SK-N-SH treated with all-trans-retinoic acid at 6 μM for 48 hours (cell line): ENCODE results near the gene ALPP.
"Not testable (repeated sequence)": the region's sequence is repeated elsewhere in the genome, so short reads cannot be mapped to it uniquely, and the experiment has no call there.

Experiments
- ATAC-seq: fragments of 200-7000 bp; cut with Tn5 transposase; 3 replicates; pipeline ENCODE4 v1.9.1; 2020; ENCODE audit warnings: mild to moderate bottlenecking, moderate library complexity
- CSDC2 ChIP-seq: fragments of 250-450 bp; sonication (Bioruptor Pico); IDR thresholded peaks from 2 replicates; pipeline ENCODE4 v1.5.0; 2020; ENCODE audit warnings: mild to moderate bottlenecking, moderate library complexity
- ISL1 ChIP-seq: fragments of 250-450 bp; sonication (Bioruptor Pico); IDR thresholded peaks from 2 replicates; pipeline ENCODE4 v2.1.2; 2022; ENCODE audit warnings: mild to moderate bottlenecking, moderate library complexity
- OSR1 ChIP-seq: fragments of 250-450 bp; sonication (Bioruptor Pico); IDR thresholded peaks from 2 replicates; pipeline ENCODE4 v1.8.0; 2022; ENCODE audit warnings: moderate library complexity, mild to moderate bottlenecking, inconsistent platforms
- PPARA ChIP-seq: fragments of 250-450 bp; sonication (Bioruptor Pico); IDR thresholded peaks from 2 replicates; pipeline ENCODE4 v1.5.0; 2020; ENCODE audit warnings: mild to moderate bottlenecking, borderline replicate concordance
- RARB ChIP-seq: fragments of 250-450 bp; sonication (Bioruptor Pico); IDR thresholded peaks from 2 replicates; pipeline ENCODE4 v1.8.0; 2021; ENCODE audit warnings: mild to moderate bottlenecking, moderate library complexity
- SNAI2 ChIP-seq: fragments of 250-450 bp; sonication (Bioruptor Pico); IDR thresholded peaks from 2 replicates; pipeline ENCODE4 v1.5.0; 2020; ENCODE audit warnings: mild to moderate bottlenecking, moderate library complexity
- TCF4 ChIP-seq: fragments of 250-450 bp; sonication (Bioruptor Pico); IDR thresholded peaks from 2 replicates; pipeline ENCODE4 v1.8.0; 2021; ENCODE audit warnings: mild to moderate bottlenecking, moderate library complexity, borderline replicate concordance
- TOX ChIP-seq: fragments of 250-450 bp; sonication (Bioruptor Pico); IDR thresholded peaks from 2 replicates; pipeline ENCODE4 v1.8.0; 2021; ENCODE audit warnings: mild to moderate bottlenecking, moderate library complexity, borderline replicate concordance
- ZFP30 ChIP-seq: fragments of 450-650 bp; formaldehyde crosslinking; IDR thresholded peaks from 2 replicates; pipeline ENCODE4 v1.5.0; 2022; ENCODE audit warnings: mild to moderate bottlenecking, moderate library complexity
- ZNF565 ChIP-seq: fragments of 450-650 bp; formaldehyde crosslinking; conservative IDR thresholded peaks from 2 replicates; pipeline ENCODE4 v1.5.0; 2020; ENCODE audit warnings: low read depth, mild to moderate bottlenecking, moderate library complexity
- ZNF70 ChIP-seq: fragments of 450-650 bp; formaldehyde crosslinking; IDR thresholded peaks from 2 replicates; pipeline ENCODE4 v1.5.0; 2020; ENCODE audit warnings: mild to moderate bottlenecking, moderate library complexity
- ZNF8 ChIP-seq: fragments of 450-650 bp; formaldehyde crosslinking; IDR thresholded peaks from 2 replicates; pipeline ENCODE4 v1.5.0; 2020; ENCODE audit warnings: mild to moderate bottlenecking, moderate library complexity
- TF ChIP-seq, protein P1 (sequence below): fragments of 250-450 bp; sonication (Bioruptor Pico); IDR thresholded peaks from 2 replicates; pipeline ENCODE4 v1.8.0; 2021; ENCODE audit warnings: low read depth, mild to moderate bottlenecking, moderate library complexity, borderline replicate concordance
- TF ChIP-seq, protein P2 (sequence below): fragments of 250-450 bp; sonication (Bioruptor Pico); IDR thresholded peaks from 2 replicates; pipeline ENCODE4 v1.8.0; 2020; ENCODE audit warnings: mild to moderate bottlenecking, moderate library complexity, borderline replicate concordance
- TF ChIP-seq, protein P3 (sequence below): fragments of 250-450 bp; sonication (Bioruptor Pico); IDR thresholded peaks from 2 replicates; pipeline ENCODE4 v1.5.1; 2020; ENCODE audit warnings: low read depth, mild to moderate bottlenecking, moderate library complexity

Gene ALPP

DNA sequence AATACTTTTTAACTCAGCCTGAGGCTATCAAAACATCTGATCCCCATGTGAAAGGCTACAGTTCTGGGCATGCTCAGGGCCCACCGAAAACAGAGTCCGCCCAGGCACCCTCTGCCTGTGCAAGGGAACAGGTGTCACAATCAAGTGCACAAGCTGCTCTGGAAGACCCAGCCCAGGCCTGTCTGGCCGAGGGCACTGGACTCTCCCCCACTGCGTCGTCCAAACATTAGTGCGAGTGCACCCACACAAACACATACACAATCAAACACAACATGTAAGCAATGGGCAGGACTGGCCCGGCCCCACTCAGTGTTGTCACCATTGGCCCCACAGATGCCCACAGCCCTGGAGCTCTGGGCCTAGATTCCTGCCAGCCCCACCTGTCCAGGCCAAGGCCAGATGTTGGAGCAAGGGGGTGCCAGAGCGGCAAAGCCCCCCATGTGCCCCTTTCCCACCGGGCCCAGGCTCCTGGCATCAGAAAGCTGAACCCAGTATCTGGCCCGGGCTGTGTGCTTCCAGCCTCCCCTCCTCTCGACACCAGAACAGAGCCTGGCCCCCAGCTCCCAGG, 27.5 kb downstream of the ALPP start:
- ATAC-seq, result no peak
- TF ChIP-seq TOX (CRISPR knock-in tag), result no peak

DNA sequence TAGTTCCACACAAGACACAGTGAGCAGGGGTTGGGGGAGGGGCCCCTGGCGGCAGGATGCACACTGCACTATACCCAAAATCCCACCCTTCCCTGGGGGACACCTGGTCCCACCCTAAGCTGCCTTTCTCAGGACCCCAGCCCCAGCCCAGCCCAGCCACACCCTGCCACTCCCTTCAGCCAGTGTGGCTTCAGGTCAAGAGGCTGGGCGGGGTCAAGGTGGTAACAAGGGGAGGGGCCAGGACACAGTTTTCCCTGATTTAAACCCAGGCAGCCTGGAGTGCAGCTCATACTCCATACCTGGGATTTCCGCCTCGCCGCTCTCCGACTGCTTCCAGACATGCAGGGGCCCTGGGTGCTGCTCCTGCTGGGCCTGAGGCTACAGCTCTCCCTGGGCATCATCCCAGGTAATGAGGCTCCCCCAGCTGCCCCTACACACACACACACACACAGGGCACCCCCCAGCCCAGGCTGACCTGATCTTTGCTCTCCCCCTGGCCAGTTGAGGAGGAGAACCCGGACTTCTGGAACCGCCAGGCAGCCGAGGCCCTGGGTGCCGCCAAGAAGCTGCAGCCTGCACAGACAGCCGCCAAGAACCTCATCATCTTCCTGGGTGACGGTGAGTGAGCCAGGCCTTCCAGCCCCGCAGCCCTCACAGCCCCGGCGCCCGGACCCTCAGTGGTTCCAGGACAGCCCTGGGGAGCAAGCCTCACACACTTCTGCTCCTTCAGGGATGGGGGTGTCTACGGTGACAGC, 28.2 kb downstream of the ALPP start, which contains the start of gene ALPG:
ALPG (plus strand) TSS at position 289 of the 755 bp plus-strand sequence; CDS start at position 340, 51 bp downstream.
- TF ChIP-seq PPARA (CRISPR knock-in tag), result no peak
- TF ChIP-seq ZNF8 (CRISPR knock-in tag), result no peak
- no peak for TF ChIP-seq TOX (CRISPR knock-in tag)
- no peak for TF ChIP-seq TCF4 (CRISPR knock-in tag)
- TF ChIP-seq CSDC2 (CRISPR knock-in tag), result no peak
- TF ChIP-seq ZNF70 (CRISPR knock-in tag), result no peak
- TF ChIP-seq ZNF565 (CRISPR knock-in tag), result no peak
- TF ChIP-seq, protein P1, sequence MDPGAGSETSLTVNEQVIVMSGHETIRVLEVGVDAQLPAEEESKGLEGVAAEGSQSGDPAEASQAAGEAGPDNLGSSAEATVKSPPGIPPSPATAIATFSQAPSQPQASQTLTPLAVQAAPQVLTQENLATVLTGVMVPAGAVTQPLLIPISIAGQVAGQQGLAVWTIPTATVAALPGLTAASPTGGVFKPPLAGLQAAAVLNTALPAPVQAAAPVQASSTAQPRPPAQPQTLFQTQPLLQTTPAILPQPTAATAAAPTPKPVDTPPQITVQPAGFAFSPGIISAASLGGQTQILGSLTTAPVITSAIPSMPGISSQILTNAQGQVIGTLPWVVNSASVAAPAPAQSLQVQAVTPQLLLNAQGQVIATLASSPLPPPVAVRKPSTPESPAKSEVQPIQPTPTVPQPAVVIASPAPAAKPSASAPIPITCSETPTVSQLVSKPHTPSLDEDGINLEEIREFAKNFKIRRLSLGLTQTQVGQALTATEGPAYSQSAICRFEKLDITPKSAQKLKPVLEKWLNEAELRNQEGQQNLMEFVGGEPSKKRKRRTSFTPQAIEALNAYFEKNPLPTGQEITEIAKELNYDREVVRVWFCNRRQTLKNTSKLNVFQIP (CRISPR knock-in tag), result no peak
- no peak for ATAC-seq

DNA sequence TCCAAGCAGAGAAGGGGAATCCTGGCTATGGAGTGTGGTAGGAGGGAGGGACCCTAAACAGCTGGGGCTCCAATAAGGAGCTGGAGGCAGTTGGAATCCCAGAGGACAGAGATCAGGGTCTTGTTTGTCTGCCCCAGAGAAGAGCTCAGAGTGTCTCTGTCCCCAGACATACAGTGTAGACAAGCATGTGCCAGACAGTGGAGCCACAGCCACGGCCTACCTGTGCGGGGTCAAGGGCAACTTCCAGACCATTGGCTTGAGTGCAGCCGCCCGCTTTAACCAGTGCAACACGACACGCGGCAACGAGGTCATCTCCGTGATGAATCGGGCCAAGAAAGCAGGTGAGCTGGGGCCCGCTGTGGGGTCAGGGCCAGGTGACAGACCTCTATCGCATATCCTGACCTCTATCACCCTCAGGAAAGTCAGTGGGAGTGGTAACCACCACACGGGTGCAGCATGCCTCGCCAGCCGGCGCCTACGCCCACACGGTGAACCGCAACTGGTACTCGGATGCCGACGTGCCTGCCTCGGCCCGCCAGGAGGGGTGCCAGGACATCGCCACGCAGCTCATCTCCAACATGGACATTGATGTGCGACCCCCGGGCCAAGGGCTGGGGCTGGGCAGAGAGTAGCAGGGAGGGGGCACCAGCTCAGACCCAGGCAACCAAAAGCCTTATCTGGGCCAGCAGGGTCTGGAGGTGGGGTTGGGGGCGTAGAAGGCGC, 29.0 kb downstream of the ALPP start:
- ATAC-seq, result not testable (repeated sequence)

DNA sequence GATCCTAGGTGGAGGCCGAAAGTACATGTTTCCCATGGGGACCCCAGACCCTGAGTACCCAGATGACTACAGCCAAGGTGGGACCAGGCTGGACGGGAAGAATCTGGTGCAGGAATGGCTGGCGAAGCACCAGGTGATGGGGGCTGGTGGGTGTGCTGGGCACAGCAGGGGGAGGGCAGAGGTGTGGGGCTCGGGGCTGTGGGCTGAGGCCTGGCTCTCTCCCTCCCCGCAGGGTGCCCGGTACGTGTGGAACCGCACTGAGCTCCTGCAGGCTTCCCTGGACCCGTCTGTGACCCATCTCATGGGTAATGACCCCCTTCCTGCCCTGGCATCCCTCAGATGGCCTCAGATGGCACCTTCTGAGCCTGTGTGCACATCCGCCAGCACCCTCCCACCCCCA, 29.7 kb downstream of the ALPP start:
- not testable (repeated sequence) for ATAC-seq

DNA sequence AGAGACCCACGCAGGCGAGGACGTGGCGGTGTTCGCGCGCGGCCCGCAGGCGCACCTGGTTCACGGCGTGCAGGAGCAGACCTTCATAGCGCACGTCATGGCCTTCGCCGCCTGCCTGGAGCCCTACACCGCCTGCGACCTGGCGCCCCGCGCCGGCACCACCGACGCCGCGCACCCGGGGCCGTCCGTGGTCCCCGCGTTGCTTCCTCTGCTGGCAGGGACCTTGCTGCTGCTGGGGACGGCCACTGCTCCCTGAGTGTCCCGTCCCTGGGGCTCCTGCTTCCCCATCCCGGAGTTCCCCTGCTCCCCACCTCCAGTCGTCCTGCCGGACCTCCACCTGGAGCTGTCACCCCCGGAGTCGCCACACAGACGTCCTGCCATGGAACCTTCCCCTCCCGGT, 31.1 kb downstream of the ALPP start:
- not testable (repeated sequence) for ATAC-seq

DNA sequence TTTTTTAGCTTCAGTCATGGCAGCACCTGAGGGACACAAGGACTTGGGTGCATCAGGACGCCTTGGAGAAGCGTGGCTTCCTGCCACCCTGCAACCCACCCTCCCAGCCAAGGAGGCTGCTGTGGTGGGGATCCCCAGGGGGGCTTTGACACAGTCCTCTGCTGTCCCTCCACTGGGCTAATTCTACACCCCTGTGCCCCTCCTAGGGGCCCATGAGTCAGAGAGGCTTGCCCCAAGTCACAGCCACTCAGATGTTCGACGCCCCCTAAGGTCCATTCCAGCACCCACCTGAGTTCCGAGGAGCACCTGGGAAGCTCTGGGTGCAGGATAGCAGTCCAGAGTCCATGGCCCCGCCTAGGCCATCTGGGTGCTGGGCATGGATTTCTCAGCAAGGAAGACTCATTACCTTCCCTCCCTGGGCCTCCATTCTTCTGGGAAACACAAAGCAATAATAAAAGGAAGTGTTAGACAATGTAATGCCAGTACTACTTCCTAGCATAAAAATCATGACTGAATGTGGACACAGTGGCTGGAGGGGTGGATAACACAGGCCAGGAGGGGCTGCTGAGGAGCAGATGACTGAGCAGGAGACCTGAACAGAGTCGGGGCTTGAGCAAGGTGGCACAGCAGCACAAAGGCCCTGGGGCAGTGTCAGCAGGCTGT, 31.8 kb downstream of the ALPP start:
- ATAC-seq, result no peak
- TF ChIP-seq SNAI2 (CRISPR knock-in tag) (no peak), ZFP30 (no peak), TCF4 (CRISPR knock-in tag) (no peak), PPARA (CRISPR knock-in tag) (no peak), OSR1 (CRISPR knock-in tag) (no peak), RARB (CRISPR knock-in tag) (no peak), ISL1 (CRISPR knock-in tag) (no peak), CSDC2 (CRISPR knock-in tag) (no peak), TOX (CRISPR knock-in tag) (no peak)
- TF ChIP-seq, protein P2, sequence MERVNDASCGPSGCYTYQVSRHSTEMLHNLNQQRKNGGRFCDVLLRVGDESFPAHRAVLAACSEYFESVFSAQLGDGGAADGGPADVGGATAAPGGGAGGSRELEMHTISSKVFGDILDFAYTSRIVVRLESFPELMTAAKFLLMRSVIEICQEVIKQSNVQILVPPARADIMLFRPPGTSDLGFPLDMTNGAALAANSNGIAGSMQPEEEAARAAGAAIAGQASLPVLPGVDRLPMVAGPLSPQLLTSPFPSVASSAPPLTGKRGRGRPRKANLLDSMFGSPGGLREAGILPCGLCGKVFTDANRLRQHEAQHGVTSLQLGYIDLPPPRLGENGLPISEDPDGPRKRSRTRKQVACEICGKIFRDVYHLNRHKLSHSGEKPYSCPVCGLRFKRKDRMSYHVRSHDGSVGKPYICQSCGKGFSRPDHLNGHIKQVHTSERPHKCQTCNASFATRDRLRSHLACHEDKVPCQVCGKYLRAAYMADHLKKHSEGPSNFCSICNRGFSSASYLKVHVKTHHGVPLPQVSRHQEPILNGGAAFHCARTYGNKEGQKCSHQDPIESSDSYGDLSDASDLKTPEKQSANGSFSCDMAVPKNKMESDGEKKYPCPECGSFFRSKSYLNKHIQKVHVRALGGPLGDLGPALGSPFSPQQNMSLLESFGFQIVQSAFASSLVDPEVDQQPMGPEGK (CRISPR knock-in tag), result no peak
- TF ChIP-seq, protein P3, sequence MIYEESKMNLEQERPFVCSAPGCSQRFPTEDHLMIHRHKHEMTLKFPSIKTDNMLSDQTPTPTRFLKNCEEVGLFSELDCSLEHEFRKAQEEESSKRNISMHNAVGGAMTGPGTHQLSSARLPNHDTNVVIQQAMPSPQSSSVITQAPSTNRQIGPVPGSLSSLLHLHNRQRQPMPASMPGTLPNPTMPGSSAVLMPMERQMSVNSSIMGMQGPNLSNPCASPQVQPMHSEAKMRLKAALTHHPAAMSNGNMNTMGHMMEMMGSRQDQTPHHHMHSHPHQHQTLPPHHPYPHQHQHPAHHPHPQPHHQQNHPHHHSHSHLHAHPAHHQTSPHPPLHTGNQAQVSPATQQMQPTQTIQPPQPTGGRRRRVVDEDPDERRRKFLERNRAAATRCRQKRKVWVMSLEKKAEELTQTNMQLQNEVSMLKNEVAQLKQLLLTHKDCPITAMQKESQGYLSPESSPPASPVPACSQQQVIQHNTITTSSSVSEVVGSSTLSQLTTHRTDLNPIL, result no peak
- TF ChIP-seq, all 23 proteins: peak for 0
